Measurements from ENCODE around the gene NAXD.
"Not testable (repeated sequence)": the region's sequence is repeated elsewhere in the genome, so short reads cannot be mapped to it uniquely, and the experiment has no call there.

DNA sequence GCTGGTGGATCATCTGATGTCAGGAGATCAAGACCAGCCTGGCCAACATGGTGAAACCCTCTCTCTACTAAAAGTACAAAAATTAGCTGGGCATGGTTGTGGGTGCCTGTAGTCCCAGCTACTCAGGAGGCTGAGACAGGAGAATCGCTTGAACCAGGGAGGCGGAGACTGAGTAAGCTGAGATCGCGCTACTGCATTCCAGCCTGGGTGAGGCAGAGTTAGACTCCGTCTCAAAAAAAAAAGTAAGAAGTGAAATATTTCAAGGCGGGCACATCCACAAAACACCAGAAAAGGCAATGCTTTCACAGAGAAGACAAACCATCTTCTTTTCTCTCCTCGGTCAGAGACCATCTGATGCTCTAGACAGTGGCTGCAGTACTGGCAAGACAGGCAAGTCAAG, 45.4 kb upstream of the NAXD start:
- TF ChIP-seq, protein P1, sequence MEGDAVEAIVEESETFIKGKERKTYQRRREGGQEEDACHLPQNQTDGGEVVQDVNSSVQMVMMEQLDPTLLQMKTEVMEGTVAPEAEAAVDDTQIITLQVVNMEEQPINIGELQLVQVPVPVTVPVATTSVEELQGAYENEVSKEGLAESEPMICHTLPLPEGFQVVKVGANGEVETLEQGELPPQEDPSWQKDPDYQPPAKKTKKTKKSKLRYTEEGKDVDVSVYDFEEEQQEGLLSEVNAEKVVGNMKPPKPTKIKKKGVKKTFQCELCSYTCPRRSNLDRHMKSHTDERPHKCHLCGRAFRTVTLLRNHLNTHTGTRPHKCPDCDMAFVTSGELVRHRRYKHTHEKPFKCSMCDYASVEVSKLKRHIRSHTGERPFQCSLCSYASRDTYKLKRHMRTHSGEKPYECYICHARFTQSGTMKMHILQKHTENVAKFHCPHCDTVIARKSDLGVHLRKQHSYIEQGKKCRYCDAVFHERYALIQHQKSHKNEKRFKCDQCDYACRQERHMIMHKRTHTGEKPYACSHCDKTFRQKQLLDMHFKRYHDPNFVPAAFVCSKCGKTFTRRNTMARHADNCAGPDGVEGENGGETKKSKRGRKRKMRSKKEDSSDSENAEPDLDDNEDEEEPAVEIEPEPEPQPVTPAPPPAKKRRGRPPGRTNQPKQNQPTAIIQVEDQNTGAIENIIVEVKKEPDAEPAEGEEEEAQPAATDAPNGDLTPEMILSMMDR (IDR thresholded peaks at IDR 0.05) = not testable (repeated sequence)
- TF ChIP-seq, protein P2, sequence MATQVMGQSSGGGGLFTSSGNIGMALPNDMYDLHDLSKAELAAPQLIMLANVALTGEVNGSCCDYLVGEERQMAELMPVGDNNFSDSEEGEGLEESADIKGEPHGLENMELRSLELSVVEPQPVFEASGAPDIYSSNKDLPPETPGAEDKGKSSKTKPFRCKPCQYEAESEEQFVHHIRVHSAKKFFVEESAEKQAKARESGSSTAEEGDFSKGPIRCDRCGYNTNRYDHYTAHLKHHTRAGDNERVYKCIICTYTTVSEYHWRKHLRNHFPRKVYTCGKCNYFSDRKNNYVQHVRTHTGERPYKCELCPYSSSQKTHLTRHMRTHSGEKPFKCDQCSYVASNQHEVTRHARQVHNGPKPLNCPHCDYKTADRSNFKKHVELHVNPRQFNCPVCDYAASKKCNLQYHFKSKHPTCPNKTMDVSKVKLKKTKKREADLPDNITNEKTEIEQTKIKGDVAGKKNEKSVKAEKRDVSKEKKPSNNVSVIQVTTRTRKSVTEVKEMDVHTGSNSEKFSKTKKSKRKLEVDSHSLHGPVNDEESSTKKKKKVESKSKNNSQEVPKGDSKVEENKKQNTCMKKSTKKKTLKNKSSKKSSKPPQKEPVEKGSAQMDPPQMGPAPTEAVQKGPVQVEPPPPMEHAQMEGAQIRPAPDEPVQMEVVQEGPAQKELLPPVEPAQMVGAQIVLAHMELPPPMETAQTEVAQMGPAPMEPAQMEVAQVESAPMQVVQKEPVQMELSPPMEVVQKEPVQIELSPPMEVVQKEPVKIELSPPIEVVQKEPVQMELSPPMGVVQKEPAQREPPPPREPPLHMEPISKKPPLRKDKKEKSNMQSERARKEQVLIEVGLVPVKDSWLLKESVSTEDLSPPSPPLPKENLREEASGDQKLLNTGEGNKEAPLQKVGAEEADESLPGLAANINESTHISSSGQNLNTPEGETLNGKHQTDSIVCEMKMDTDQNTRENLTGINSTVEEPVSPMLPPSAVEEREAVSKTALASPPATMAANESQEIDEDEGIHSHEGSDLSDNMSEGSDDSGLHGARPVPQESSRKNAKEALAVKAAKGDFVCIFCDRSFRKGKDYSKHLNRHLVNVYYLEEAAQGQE (IDR thresholded peaks at IDR 0.05; ENCODE audit: insufficient read depth in 1 of 2, low read depth in 2 of 2, low read length in 1 of 2) = not testable (repeated sequence)

Measured in Panc1 (cell line).